ENCODE data around the gene GRID1.

Gene GRID1

GRCh38 chr10:86317949-86318725, 48.5 kb downstream of the GRID1 start:
- no peak overlapping the region for H3K18ac ChIP-seq (ENCODE audit: low read depth in 1 of 2, low read length in 2 of 2)
- no peak overlapping the region for H3K27ac ChIP-seq (ENCODE audit: low read length, poor library complexity, severe bottlenecking)
- H3K27me3 ChIP-seq (ENCODE audit: control insufficient read depth in 1 of 2, insufficient read depth in 1 of 2, low read length in 2 of 2) = peaks cover 0 to 2% of the 10 kb centered on the region in 2 experiments
- WGBS = 88% methylated on average over 4 of the region's 4 CpGs
- H2BK120ac ChIP-seq (ENCODE audit: low read depth, low read length) = no peak overlapping the region
- no peak overlapping the region for H3K9ac ChIP-seq (ENCODE audit: low read length)
- no peaks in the 10 kb centered on the region for H3K9me3 ChIP-seq (ENCODE audit: control insufficient read depth, low read length)
- no peak overlapping the region for H3K4me2 ChIP-seq (ENCODE audit: low read length, poor library complexity, severe bottlenecking)
- no peaks in the 10 kb centered on the region for H3K79me1 ChIP-seq (replicated peaks; ENCODE audit: low read length, poor library complexity, severe bottlenecking)
- no peak overlapping the region for H3K4ac ChIP-seq (ENCODE audit: low read depth in 1 of 2, low read length in 2 of 2)
- no peak overlapping the region for H2BK15ac ChIP-seq (ENCODE audit: low read depth, poor library complexity, severe bottlenecking)
- no peak overlapping the region for H4K8ac ChIP-seq (ENCODE audit: low read length)
- no peak for DNase-seq
- no peaks in the 10 kb centered on the region for H3K36me3 ChIP-seq (ENCODE audit: control insufficient read depth in 1 of 2, insufficient read depth in 2 of 2, low read depth in 1 of 2, low read length in 2 of 2)
- H4K91ac ChIP-seq (ENCODE audit: low read length) = no peak overlapping the region
- H3K4me3 ChIP-seq (ENCODE audit: insufficient read depth in 1 of 2, low read depth in 1 of 2, low read length in 2 of 2) = no peak overlapping the region
- no peak overlapping the region for H2BK12ac ChIP-seq (ENCODE audit: low read length in 2 of 2)
- H2BK5ac ChIP-seq (ENCODE audit: low read depth, low read length, poor library complexity, severe bottlenecking) = no peak overlapping the region
- no peak overlapping the region for H2AK5ac ChIP-seq (ENCODE audit: low read length, severe bottlenecking)
- H2AFZ ChIP-seq (ENCODE audit: low read depth, low read length) = no peak overlapping the region
- H3K4me1 ChIP-seq (ENCODE audit: control insufficient read depth, insufficient read depth, low read depth, low read length) = no peaks in the 10 kb centered on the region
- no peak overlapping the region for H3K23ac ChIP-seq (ENCODE audit: low read length in 2 of 2)
- H3K14ac ChIP-seq (ENCODE audit: low read length in 2 of 2) = no peak overlapping the region

- no peak for DNase-seq
- Histone ChIP-seq H3K9ac (ENCODE audit: low read length) (no peak overlapping the region), H2BK15ac (ENCODE audit: low read depth, poor library complexity, severe bottlenecking) (no peak overlapping the region), H3K4ac (ENCODE audit: low read depth in 1 of 2, low read length in 2 of 2) (no peak overlapping the region), H3K27me3 (ENCODE audit: control insufficient read depth in 1 of 2, insufficient read depth in 1 of 2, low read length in 2 of 2) (peaks cover 2 to 6% of the 10 kb centered on the region in 2 experiments), H2BK12ac (ENCODE audit: low read length in 2 of 2) (no peak overlapping the region), H3K79me1 (replicated peaks; ENCODE audit: low read length, poor library complexity, severe bottlenecking) (no peaks in the 10 kb centered on the region), H3K4me3 (ENCODE audit: insufficient read depth in 1 of 2, low read depth in 1 of 2, low read length in 2 of 2) (no peak overlapping the region), H2AFZ (ENCODE audit: low read depth, low read length) (no peak overlapping the region), H3K18ac (ENCODE audit: low read depth in 1 of 2, low read length in 2 of 2) (no peak overlapping the region), H3K4me2 (ENCODE audit: low read length, poor library complexity, severe bottlenecking) (no peak overlapping the region), H3K23ac (ENCODE audit: low read length in 2 of 2) (no peak overlapping the region), H3K27ac (ENCODE audit: low read length, poor library complexity, severe bottlenecking) (no peak overlapping the region), H3K4me1 (ENCODE audit: control insufficient read depth, insufficient read depth, low read depth, low read length) (no peaks in the 10 kb centered on the region), H2AK5ac (ENCODE audit: low read length, severe bottlenecking) (no peak overlapping the region), H3K14ac (ENCODE audit: low read length in 2 of 2) (no peak overlapping the region), H2BK5ac (ENCODE audit: low read depth, low read length, poor library complexity, severe bottlenecking) (no peak overlapping the region), H4K8ac (ENCODE audit: low read length) (no peak overlapping the region), H3K9me3 (ENCODE audit: control insufficient read depth, low read length) (no peaks in the 10 kb centered on the region), H4K91ac (ENCODE audit: low read length) (no peak overlapping the region), H3K36me3 (ENCODE audit: control insufficient read depth in 1 of 2, insufficient read depth in 2 of 2, low read depth in 1 of 2, low read length in 2 of 2) (no peaks in the 10 kb centered on the region), H2BK120ac (ENCODE audit: low read depth, low read length) (no peak overlapping the region)
- WGBS = 49% methylated on average over 5 of the region's 5 CpGs
Measured at GRCh38 chr10:86316990-86317389, 49.6 kb downstream of the GRID1 start.

GRCh38 chr10:86316274-86316835, 50.2 kb downstream of the GRID1 start:
- Histone ChIP-seq H4K8ac (ENCODE audit: low read length) (no peak overlapping the region), H3K79me1 (replicated peaks; ENCODE audit: low read length, poor library complexity, severe bottlenecking) (no peaks in the 10 kb centered on the region), H3K9me3 (ENCODE audit: control insufficient read depth, low read length) (no peaks in the 10 kb centered on the region), H2BK12ac (ENCODE audit: low read length in 2 of 2) (no peak overlapping the region), H3K9ac (ENCODE audit: low read length) (no peak overlapping the region), H3K27ac (ENCODE audit: low read length, poor library complexity, severe bottlenecking) (no peak overlapping the region), H3K4me1 (ENCODE audit: control insufficient read depth, insufficient read depth, low read depth, low read length) (no peaks in the 10 kb centered on the region), H2BK5ac (ENCODE audit: low read depth, low read length, poor library complexity, severe bottlenecking) (no peak overlapping the region), H3K36me3 (ENCODE audit: control insufficient read depth in 1 of 2, insufficient read depth in 2 of 2, low read depth in 1 of 2, low read length in 2 of 2) (no peaks in the 10 kb centered on the region), H3K14ac (ENCODE audit: low read length in 2 of 2) (peak overlapping the region in 1 of 2 experiments; percentile 7), H3K23ac (ENCODE audit: low read length in 2 of 2) (no peak overlapping the region), H3K18ac (ENCODE audit: low read depth in 1 of 2, low read length in 2 of 2) (no peak overlapping the region), H3K4ac (ENCODE audit: low read depth in 1 of 2, low read length in 2 of 2) (no peak overlapping the region), H3K4me2 (ENCODE audit: low read length, poor library complexity, severe bottlenecking) (no peak overlapping the region), H2BK120ac (ENCODE audit: low read depth, low read length) (no peak overlapping the region), H3K27me3 (ENCODE audit: control insufficient read depth in 1 of 2, insufficient read depth in 1 of 2, low read length in 2 of 2) (peaks cover 0 to 7% of the 10 kb centered on the region in 2 experiments), H4K91ac (ENCODE audit: low read length) (no peak overlapping the region), H2AK5ac (ENCODE audit: low read length, severe bottlenecking) (no peak overlapping the region), H2AFZ (ENCODE audit: low read depth, low read length) (no peak overlapping the region), H2BK15ac (ENCODE audit: low read depth, poor library complexity, severe bottlenecking) (no peak overlapping the region), H3K4me3 (ENCODE audit: insufficient read depth in 1 of 2, low read depth in 1 of 2, low read length in 2 of 2) (no peak overlapping the region)
- 52% methylated on average over 4 of the region's 4 CpGs for WGBS
- no peak for DNase-seq

GRCh38 chr10:86315549-86315942, 51.0 kb downstream of the GRID1 start:
- Histone ChIP-seq H3K4me3 (ENCODE audit: insufficient read depth in 1 of 2, low read depth in 1 of 2, low read length in 2 of 2) (no peak overlapping the region), H3K4me2 (ENCODE audit: low read length, poor library complexity, severe bottlenecking) (no peak overlapping the region), H3K36me3 (ENCODE audit: control insufficient read depth in 1 of 2, insufficient read depth in 2 of 2, low read depth in 1 of 2, low read length in 2 of 2) (no peaks in the 10 kb centered on the region), H3K9ac (ENCODE audit: low read length) (no peak overlapping the region), H3K14ac (ENCODE audit: low read length in 2 of 2) (no peak overlapping the region), H4K8ac (ENCODE audit: low read length) (no peak overlapping the region), H3K18ac (ENCODE audit: low read depth in 1 of 2, low read length in 2 of 2) (no peak overlapping the region), H2BK12ac (ENCODE audit: low read length in 2 of 2) (no peak overlapping the region), H3K9me3 (ENCODE audit: control insufficient read depth, low read length) (no peaks in the 10 kb centered on the region), H3K4ac (ENCODE audit: low read depth in 1 of 2, low read length in 2 of 2) (no peak overlapping the region), H2BK5ac (ENCODE audit: low read depth, low read length, poor library complexity, severe bottlenecking) (no peak overlapping the region), H3K27me3 (ENCODE audit: control insufficient read depth in 1 of 2, insufficient read depth in 1 of 2, low read length in 2 of 2) (peaks cover 0 to 7% of the 10 kb centered on the region in 2 experiments), H3K23ac (ENCODE audit: low read length in 2 of 2) (no peak overlapping the region), H3K79me1 (replicated peaks; ENCODE audit: low read length, poor library complexity, severe bottlenecking) (no peaks in the 10 kb centered on the region), H3K27ac (ENCODE audit: low read length, poor library complexity, severe bottlenecking) (no peak overlapping the region), H2AFZ (ENCODE audit: low read depth, low read length) (no peak overlapping the region), H2AK5ac (ENCODE audit: low read length, severe bottlenecking) (no peak overlapping the region), H2BK15ac (ENCODE audit: low read depth, poor library complexity, severe bottlenecking) (no peak overlapping the region), H2BK120ac (ENCODE audit: low read depth, low read length) (no peak overlapping the region), H3K4me1 (ENCODE audit: control insufficient read depth, insufficient read depth, low read depth, low read length) (no peaks in the 10 kb centered on the region), H4K91ac (ENCODE audit: low read length) (no peak overlapping the region)
- no peak for DNase-seq

Measured in mesenchymal stem cell (in vitro differentiated cells and primary cell).